ENCODE results near the gene FUT7.

The FUT7 gene

DNA sequence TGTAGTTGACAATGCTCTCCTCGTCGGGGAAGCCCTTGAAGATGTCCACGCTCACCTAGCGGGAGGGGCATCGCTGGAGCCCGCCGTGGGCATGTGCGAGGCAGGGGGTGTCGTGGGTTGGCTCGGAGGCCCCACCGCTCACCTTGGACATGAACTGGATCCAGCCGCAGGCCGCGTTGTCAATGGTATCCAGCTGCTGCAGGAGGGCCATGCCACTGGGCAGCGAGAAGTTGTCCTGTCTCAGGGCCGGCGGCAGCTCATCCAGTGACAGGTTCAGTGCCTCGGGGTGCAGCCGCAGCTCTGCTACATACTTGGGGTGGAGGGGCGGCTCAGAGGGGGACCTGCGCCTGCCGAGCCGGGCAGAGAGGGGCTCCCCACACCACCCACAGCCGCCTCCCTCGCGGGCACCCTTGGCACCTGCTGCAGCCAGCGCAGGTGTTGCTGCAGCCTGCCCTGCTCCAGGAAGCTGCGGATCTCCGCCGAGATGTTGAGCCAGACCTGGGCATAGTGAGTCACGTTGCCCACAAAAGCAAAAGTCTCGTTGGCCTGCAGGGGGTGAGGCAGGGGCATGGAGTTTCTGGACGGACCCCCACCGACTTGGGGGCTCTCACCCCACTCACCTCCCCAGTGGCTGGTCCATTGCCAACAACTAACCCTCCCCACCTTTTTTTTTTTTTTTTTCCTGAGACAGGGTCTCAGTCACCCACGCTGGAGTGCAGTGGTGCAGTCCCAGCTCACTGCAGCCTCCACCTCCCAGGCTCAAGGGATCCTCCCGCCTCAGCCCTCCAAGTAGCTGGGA is 12.9 kb downstream of the FUT7 start:
- no peaks in the 10 kb centered on the region for H3K79me2 ChIP-seq (ENCODE audit: insufficient read depth, low read depth)
- H2AFZ ChIP-seq (ENCODE audit: low read depth), result no peak overlapping the region
- TF ChIP-seq, protein P1, sequence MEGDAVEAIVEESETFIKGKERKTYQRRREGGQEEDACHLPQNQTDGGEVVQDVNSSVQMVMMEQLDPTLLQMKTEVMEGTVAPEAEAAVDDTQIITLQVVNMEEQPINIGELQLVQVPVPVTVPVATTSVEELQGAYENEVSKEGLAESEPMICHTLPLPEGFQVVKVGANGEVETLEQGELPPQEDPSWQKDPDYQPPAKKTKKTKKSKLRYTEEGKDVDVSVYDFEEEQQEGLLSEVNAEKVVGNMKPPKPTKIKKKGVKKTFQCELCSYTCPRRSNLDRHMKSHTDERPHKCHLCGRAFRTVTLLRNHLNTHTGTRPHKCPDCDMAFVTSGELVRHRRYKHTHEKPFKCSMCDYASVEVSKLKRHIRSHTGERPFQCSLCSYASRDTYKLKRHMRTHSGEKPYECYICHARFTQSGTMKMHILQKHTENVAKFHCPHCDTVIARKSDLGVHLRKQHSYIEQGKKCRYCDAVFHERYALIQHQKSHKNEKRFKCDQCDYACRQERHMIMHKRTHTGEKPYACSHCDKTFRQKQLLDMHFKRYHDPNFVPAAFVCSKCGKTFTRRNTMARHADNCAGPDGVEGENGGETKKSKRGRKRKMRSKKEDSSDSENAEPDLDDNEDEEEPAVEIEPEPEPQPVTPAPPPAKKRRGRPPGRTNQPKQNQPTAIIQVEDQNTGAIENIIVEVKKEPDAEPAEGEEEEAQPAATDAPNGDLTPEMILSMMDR (conservative IDR thresholded peaks at IDR 0.05; ENCODE audit: low read depth, low read length), result no peak

GRCh38 chr9:137017791-137018497 is 13.9 kb downstream of the FUT7 start:
- H3K27ac ChIP-seq, result no peak overlapping the region
- no peaks in the 10 kb centered on the region for H3K79me2 ChIP-seq (ENCODE audit: insufficient read depth, low read depth)
- H3K27me3 ChIP-seq (ENCODE audit: insufficient read depth, low read depth), result peaks cover 5% of the 10 kb centered on the region; the same call in 1 of the 2 replicates
- H3K4me1 ChIP-seq (ENCODE audit: low read depth, poor library complexity, severe bottlenecking), result peaks cover 4% of the 10 kb centered on the region
- H3K9ac ChIP-seq, result no peak overlapping the region
- H3K4me2 ChIP-seq, result no peak overlapping the region
- no peak overlapping the region for H3K4me3 ChIP-seq (IDR thresholded peaks at IDR 0.05; ENCODE audit: insufficient read depth, low read depth, low read length)
- no peak overlapping the region for H2AFZ ChIP-seq (ENCODE audit: low read depth)
- H4K20me1 ChIP-seq (ENCODE audit: insufficient read depth), result no peaks in the 10 kb centered on the region
- no peaks in the 10 kb centered on the region for H3K36me3 ChIP-seq (ENCODE audit: insufficient read depth)
- TF ChIP-seq, protein P1 (conservative IDR thresholded peaks at IDR 0.05; ENCODE audit: low read depth, low read length), result no peak

More for the DNA sequence above, 12.9 kb downstream of the FUT7 start:
- Histone ChIP-seq H3K4me3 (IDR thresholded peaks at IDR 0.05; ENCODE audit: insufficient read depth, low read depth, low read length) (no peak overlapping the region), H3K9ac (no peak overlapping the region), H3K4me2 (no peak overlapping the region), H3K36me3 (ENCODE audit: insufficient read depth) (no peaks in the 10 kb centered on the region), H3K27me3 (ENCODE audit: insufficient read depth, low read depth) (peaks cover 5% of the 10 kb centered on the region; the same call in 1 of the 2 replicates), H3K4me1 (ENCODE audit: low read depth, poor library complexity, severe bottlenecking) (peaks cover 4% of the 10 kb centered on the region), H3K27ac (no peak overlapping the region), H4K20me1 (ENCODE audit: insufficient read depth) (no peaks in the 10 kb centered on the region)

- Histone ChIP-seq H4K20me1 (ENCODE audit: insufficient read depth) (no peaks in the 10 kb centered on the region), H2AFZ (ENCODE audit: low read depth) (no peak overlapping the region), H3K9ac (no peak overlapping the region), H3K4me3 (IDR thresholded peaks at IDR 0.05; ENCODE audit: insufficient read depth, low read depth, low read length) (no peak overlapping the region), H3K79me2 (ENCODE audit: insufficient read depth, low read depth) (no peaks in the 10 kb centered on the region), H3K27me3 (ENCODE audit: insufficient read depth, low read depth) (peaks cover 5% of the 10 kb centered on the region; the same call in 1 of the 2 replicates), H3K4me2 (no peak overlapping the region), H3K27ac (no peak overlapping the region), H3K36me3 (ENCODE audit: insufficient read depth) (no peaks in the 10 kb centered on the region), H3K4me1 (ENCODE audit: low read depth, poor library complexity, severe bottlenecking) (no peaks in the 10 kb centered on the region)
- TF ChIP-seq, protein P1 (conservative IDR thresholded peaks at IDR 0.05; ENCODE audit: low read depth, low read length), result no peak
These were observed 14.8 kb downstream of the FUT7 start for GRCh38 chr9:137017071-137017470.

DNA sequence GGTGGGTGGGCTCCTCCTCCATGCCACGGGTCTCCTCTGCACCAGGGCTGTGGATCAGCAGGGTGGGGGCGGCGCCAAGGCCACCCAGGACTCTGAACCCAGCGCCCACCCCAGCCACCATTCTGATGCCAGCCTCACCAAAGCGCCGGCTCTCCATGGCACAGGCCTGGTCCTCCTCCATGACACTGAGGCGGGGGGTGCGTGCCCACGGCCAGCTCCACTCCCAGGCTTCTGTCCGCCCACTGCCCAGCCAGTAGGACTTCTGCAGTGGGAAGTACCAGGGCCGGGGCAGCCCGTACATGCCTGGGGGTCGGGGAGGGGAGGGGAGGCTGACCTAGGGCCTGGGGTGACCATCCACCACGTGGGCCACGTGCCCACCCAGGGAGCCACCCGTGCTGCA is 15.5 kb downstream of the FUT7 start:
- Histone ChIP-seq H4K20me1 (ENCODE audit: insufficient read depth) (no peaks in the 10 kb centered on the region), H3K9ac (no peak overlapping the region), H3K4me2 (no peak overlapping the region), H3K36me3 (ENCODE audit: insufficient read depth) (no peaks in the 10 kb centered on the region), H3K79me2 (ENCODE audit: insufficient read depth, low read depth) (no peaks in the 10 kb centered on the region), H3K4me3 (IDR thresholded peaks at IDR 0.05; ENCODE audit: insufficient read depth, low read depth, low read length) (no peak overlapping the region), H3K4me1 (ENCODE audit: low read depth, poor library complexity, severe bottlenecking) (no peaks in the 10 kb centered on the region), H3K27ac (no peak overlapping the region), H2AFZ (ENCODE audit: low read depth) (no peak overlapping the region), H3K27me3 (ENCODE audit: insufficient read depth, low read depth) (peaks cover 5% of the 10 kb centered on the region; the same call in 1 of the 2 replicates)
- TF ChIP-seq, protein P1 (conservative IDR thresholded peaks at IDR 0.05; ENCODE audit: low read depth, low read length), result no peak

All from KMS-11 (cell line).